ENCODE results near the gene AS3MT. TPM values are rescaled to one million over a fixed set of nuclear protein-coding genes. Genes with fewer than 3 reads are reported as not detected.

Gene AS3MT
- polyA plus RNA-seq, 1 donor (not counting 4 experiments of a cell fraction or from before 2014, with no cell fraction given): 2.0 TPM

DNA sequence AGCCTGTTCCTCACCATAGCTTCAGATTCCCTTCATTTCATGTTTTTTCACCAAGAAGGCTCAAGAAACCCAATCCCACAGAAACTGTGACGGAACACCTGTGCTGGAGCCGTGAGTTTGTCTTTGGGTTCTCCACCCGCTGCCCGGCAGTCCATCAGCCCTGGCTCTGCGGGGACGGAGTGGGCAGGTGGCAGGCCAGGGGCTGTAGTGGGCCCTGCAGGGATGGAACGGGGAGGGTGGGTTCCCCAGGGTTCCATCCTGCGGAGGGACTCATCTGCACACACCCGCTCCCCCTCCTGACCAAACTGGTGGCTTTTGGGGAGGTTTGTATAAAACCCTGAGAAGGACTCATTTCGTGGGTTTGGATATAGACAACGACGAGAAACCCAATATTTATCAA, 47.0 kb upstream of the AS3MT start:
- Histone ChIP-seq H3K9ac (ENCODE audit: control insufficient read depth, extremely low read depth, insufficient read depth, low read length) (no peak overlapping the region), H3K4me3 (ENCODE audit: control insufficient read depth in 2 of 3, extremely low read depth in 1 of 3, insufficient read depth in 2 of 3, low read depth in 1 of 3, low read length in 3 of 3) (no peak overlapping the region), H3K27me3 (ENCODE audit: control insufficient read depth, extremely low read depth, insufficient read depth, low read length) (no peaks in the 10 kb centered on the region), H3K27ac (ENCODE audit: control insufficient read depth, insufficient read depth, low read length) (no peak overlapping the region), H3K4me1 (ENCODE audit: control insufficient read depth, extremely low read depth, insufficient read depth, low read length) (peaks cover 5% of the 10 kb centered on the region), H3K4me2 (ENCODE audit: control insufficient read depth, extremely low read depth, insufficient read depth, low read depth, low read length) (no peak overlapping the region), H3K9me3 (ENCODE audit: control insufficient read depth, low read depth, low read length) (no peaks in the 10 kb centered on the region), H3K79me2 (ENCODE audit: control insufficient read depth, insufficient read depth, low read length) (no peaks in the 10 kb centered on the region), H2AFZ (ENCODE audit: control insufficient read depth, low read length) (no peak overlapping the region), H4K20me1 (ENCODE audit: control insufficient read depth, extremely low read depth, insufficient read depth, low read length) (no peaks in the 10 kb centered on the region), H3K36me3 (ENCODE audit: control insufficient read depth in 2 of 2, extremely low read depth in 1 of 2, insufficient read depth in 2 of 2, low read length in 2 of 2) (no peaks in the 10 kb centered on the region), H3K9me1 (ENCODE audit: control insufficient read depth, extremely low read depth, insufficient read depth, low read length) (no peaks in the 10 kb centered on the region)
- FAIRE-seq (no peak), DNase-seq (ENCODE audit: low read depth, low spot score) (no peak)
- no peak for TF ChIP-seq EZH2 (IDR thresholded peaks at IDR 0.05; ENCODE audit: low read length)
- TF ChIP-seq, protein P1, sequence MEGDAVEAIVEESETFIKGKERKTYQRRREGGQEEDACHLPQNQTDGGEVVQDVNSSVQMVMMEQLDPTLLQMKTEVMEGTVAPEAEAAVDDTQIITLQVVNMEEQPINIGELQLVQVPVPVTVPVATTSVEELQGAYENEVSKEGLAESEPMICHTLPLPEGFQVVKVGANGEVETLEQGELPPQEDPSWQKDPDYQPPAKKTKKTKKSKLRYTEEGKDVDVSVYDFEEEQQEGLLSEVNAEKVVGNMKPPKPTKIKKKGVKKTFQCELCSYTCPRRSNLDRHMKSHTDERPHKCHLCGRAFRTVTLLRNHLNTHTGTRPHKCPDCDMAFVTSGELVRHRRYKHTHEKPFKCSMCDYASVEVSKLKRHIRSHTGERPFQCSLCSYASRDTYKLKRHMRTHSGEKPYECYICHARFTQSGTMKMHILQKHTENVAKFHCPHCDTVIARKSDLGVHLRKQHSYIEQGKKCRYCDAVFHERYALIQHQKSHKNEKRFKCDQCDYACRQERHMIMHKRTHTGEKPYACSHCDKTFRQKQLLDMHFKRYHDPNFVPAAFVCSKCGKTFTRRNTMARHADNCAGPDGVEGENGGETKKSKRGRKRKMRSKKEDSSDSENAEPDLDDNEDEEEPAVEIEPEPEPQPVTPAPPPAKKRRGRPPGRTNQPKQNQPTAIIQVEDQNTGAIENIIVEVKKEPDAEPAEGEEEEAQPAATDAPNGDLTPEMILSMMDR (optimal IDR thresholded peaks at IDR 0.05 in 1 of 3, IDR thresholded peaks at IDR 0.05 in 1 of 3, conservative IDR thresholded peaks at IDR 0.05 in 1 of 3; ENCODE audit: extremely low read depth in 1 of 3, insufficient read depth in 2 of 3, low read length in 3 of 3): no peak
- dilution Hi-C loops (cut with MboI; ENCODE audit: extremely low pct_ligation_motif_present, low sequenced_read_pairs): no loop called here

DNA sequence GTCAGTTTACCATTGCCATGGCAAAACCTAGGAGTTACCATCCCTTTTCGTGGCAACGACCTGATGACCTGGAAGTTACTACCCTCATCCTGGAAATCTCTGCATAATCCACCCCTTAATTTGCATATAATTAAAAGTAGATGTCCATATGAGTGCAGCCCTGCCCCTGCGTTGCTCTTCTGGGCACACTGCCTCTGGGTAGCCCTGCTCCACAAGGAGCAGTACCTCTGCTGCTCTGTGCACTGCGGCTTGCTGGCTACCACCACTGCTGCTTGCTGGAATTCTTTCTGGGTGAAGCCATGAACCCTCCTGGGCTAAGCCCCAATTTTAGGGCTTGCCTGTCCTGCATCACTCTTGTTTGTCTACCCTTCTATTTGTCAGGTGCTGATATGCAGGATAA, 44.6 kb upstream of the AS3MT start:
- Histone ChIP-seq H3K36me3 (ENCODE audit: control insufficient read depth in 2 of 2, extremely low read depth in 1 of 2, insufficient read depth in 2 of 2, low read length in 2 of 2) (no peaks in the 10 kb centered on the region), H3K9me1 (ENCODE audit: control insufficient read depth, extremely low read depth, insufficient read depth, low read length) (no peaks in the 10 kb centered on the region), H3K4me2 (ENCODE audit: control insufficient read depth, extremely low read depth, insufficient read depth, low read depth, low read length) (no peak overlapping the region), H4K20me1 (ENCODE audit: control insufficient read depth, extremely low read depth, insufficient read depth, low read length) (no peaks in the 10 kb centered on the region), H3K9me3 (ENCODE audit: control insufficient read depth, low read depth, low read length) (no peaks in the 10 kb centered on the region), H3K27me3 (ENCODE audit: control insufficient read depth, extremely low read depth, insufficient read depth, low read length) (no peaks in the 10 kb centered on the region), H3K9ac (ENCODE audit: control insufficient read depth, extremely low read depth, insufficient read depth, low read length) (no peak overlapping the region), H3K4me3 (ENCODE audit: control insufficient read depth in 2 of 3, extremely low read depth in 1 of 3, insufficient read depth in 2 of 3, low read depth in 1 of 3, low read length in 3 of 3) (no peak overlapping the region), H3K79me2 (ENCODE audit: control insufficient read depth, insufficient read depth, low read length) (no peaks in the 10 kb centered on the region), H3K4me1 (ENCODE audit: control insufficient read depth, extremely low read depth, insufficient read depth, low read length) (no peaks in the 10 kb centered on the region), H2AFZ (ENCODE audit: control insufficient read depth, low read length) (no peak overlapping the region), H3K27ac (ENCODE audit: control insufficient read depth, insufficient read depth, low read length) (no peak overlapping the region)
- dilution Hi-C loops (cut with MboI; ENCODE audit: extremely low pct_ligation_motif_present, low sequenced_read_pairs): loop anchor here (25.0 kb wide), 1 partner anchor 263 kb away; no protein-coding TSS in a partner anchor
- TF ChIP-seq, protein P1 (optimal IDR thresholded peaks at IDR 0.05 in 1 of 3, IDR thresholded peaks at IDR 0.05 in 1 of 3, conservative IDR thresholded peaks at IDR 0.05 in 1 of 3; ENCODE audit: extremely low read depth in 1 of 3, insufficient read depth in 2 of 3, low read length in 3 of 3): no peak
- TF ChIP-seq EZH2 (IDR thresholded peaks at IDR 0.05; ENCODE audit: low read length): no peak
- no peak for FAIRE-seq
- no peak for DNase-seq (ENCODE audit: low read depth, low spot score)

Data from keratinocyte (primary cell).